GM10266 (cell line): ENCODE measurements around the gene SLC25A23.

Experiments
- DNase-seq: peaks from one replicate; pipeline ENCODE4 v3.0.0; 2012; ENCODE audit errors: extremely low spot score
- TF ChIP-seq, protein P1 (sequence below): IDR thresholded peaks from 2 replicates; pipeline ENCODE4 v1.5.1; 2012; ENCODE audit warnings: mild to moderate bottlenecking, low read depth; ENCODE audit not compliant: control insufficient read depth, insufficient read depth; ENCODE audit errors: missing control alignments

Gene SLC25A23

DNA sequence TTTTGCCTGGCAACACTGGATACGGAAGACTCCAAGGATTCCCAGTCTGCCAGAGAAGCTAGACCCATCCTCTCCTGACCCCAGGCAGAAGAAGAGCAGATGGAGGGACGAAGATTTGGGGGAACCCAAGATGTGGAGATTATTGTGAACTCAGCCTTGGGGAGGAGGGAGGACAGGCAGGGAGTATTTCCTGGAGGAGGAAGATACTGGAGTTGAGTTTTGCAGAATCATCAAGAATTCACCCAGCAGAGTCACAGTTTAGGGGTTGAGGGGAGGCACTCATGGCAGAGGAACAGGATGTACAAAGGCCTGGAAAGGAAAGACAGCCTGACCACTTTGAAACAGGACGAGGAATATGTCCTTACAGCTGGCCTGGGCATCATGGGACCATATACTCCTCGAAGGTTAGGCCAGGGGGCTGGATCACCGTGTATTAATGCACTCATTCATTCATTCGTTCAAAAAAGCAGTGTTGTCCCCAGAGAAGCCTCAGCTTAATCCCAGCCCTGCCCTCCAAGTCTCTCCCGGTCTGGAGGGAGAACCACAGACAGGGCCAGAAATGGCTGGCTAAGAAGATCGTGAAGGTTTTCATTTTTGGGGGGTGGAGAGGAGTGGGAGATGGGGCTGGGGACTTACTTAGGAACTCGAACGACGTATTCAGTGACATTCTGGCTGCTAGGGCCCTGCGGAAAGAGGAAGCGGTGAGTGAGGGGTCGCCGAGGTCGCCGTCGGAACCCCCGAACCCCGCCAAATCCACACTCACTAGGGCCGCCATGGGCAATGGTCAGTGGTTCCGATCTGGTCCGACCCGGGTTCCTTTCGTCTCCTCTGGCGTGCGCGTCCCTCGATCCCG, 67.1 kb downstream of the SLC25A23 start:
- no peak for DNase-seq
- TF ChIP-seq, protein P1, sequence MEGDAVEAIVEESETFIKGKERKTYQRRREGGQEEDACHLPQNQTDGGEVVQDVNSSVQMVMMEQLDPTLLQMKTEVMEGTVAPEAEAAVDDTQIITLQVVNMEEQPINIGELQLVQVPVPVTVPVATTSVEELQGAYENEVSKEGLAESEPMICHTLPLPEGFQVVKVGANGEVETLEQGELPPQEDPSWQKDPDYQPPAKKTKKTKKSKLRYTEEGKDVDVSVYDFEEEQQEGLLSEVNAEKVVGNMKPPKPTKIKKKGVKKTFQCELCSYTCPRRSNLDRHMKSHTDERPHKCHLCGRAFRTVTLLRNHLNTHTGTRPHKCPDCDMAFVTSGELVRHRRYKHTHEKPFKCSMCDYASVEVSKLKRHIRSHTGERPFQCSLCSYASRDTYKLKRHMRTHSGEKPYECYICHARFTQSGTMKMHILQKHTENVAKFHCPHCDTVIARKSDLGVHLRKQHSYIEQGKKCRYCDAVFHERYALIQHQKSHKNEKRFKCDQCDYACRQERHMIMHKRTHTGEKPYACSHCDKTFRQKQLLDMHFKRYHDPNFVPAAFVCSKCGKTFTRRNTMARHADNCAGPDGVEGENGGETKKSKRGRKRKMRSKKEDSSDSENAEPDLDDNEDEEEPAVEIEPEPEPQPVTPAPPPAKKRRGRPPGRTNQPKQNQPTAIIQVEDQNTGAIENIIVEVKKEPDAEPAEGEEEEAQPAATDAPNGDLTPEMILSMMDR: no peak
